Choroid plexus epithelial cell (primary cell): ENCODE results near the gene MCTP1.
A peak's percentile ranks its signal among the peaks of the same experiment; 100 is the strongest.

Experiments
- DNase-seq: peaks from one replicate; pipeline ENCODE4 v3.0.0-alpha.2; 2010; ENCODE audit warnings: low read depth
- H3K4me3 ChIP-seq: 2 replicates; pipeline ENCODE4 v1.5.1; 2011; ENCODE audit warnings: low read depth, mild to moderate bottlenecking, control low read depth, low read length, moderate library complexity
- CTCF ChIP-seq: conservative IDR thresholded peaks from 2 replicates; pipeline ENCODE4 v1.5.1; 2011; ENCODE audit warnings: low read depth, mild to moderate bottlenecking, control low read depth, inconsistent platforms, low read length, moderate library complexity

MCTP1 gene

GRCh38 chr5:95022967-95023695 lies 261.8 kb downstream of the MCTP1 start:
- TF ChIP-seq CTCF = no peak
- H3K4me3 ChIP-seq = no peak overlapping the region
- DNase-seq = peak; percentile 30

- no peak for DNase-seq
- TF ChIP-seq CTCF = no peak
- H3K4me3 ChIP-seq = no peak overlapping the region
These were observed 264.5 kb downstream of the MCTP1 start for GRCh38 chr5:95020345-95020744.

- no peak overlapping the region for H3K4me3 ChIP-seq
- no peak for DNase-seq
- TF ChIP-seq CTCF = no peak
These were observed 265.9 kb downstream of the MCTP1 start for GRCh38 chr5:95018946-95019345.

- H3K4me3 ChIP-seq = no peak overlapping the region
- no peak for TF ChIP-seq CTCF
- DNase-seq = no peak
These were observed 266.4 kb downstream of the MCTP1 start for GRCh38 chr5:95018511-95018910.

GRCh38 chr5:95009812-95010211 lies 275.1 kb downstream of the MCTP1 start:
- no peak overlapping the region for H3K4me3 ChIP-seq
- DNase-seq = no peak
- no peak for TF ChIP-seq CTCF

GRCh38 chr5:95007921-95008597 lies 276.8 kb downstream of the MCTP1 start:
- TF ChIP-seq CTCF = no peak
- H3K4me3 ChIP-seq = no peak overlapping the region
- DNase-seq = no peak

- no peak for DNase-seq
- no peak for TF ChIP-seq CTCF
- H3K4me3 ChIP-seq = no peak overlapping the region
These were observed 279.1 kb downstream of the MCTP1 start for GRCh38 chr5:95005811-95006210.
